GM21737 (cell line): ENCODE results near the gene LPIN1.
"Not testable (repeated sequence)": the region's sequence is repeated elsewhere in the genome, so short reads cannot be mapped to it uniquely, and the experiment has no call there.

Experiments
- ATAC-seq: cut with Tn5 transposase; IDR thresholded peaks from one replicate; pipeline ENCODE4 v1.9.1; 2021; ENCODE audit warnings: mild to moderate bottlenecking, moderate library complexity; ENCODE audit not compliant: unreplicated experiment

LPIN1 gene

GRCh38 chr2:11830708-11831301 is 84.4 kb downstream of the LPIN1 start:
- no peak for ATAC-seq

- no peak for ATAC-seq
Measured at GRCh38 chr2:11831415-11831814, 85.0 kb downstream of the LPIN1 start.

GRCh38 chr2:11832531-11832930 is 86.1 kb downstream of the LPIN1 start:
- no peak for ATAC-seq

GRCh38 chr2:11833601-11834000 is 87.2 kb downstream of the LPIN1 start:
- ATAC-seq, result no peak

GRCh38 chr2:11835403-11835802 is 89.0 kb downstream of the LPIN1 start:
- no peak for ATAC-seq

DNA sequence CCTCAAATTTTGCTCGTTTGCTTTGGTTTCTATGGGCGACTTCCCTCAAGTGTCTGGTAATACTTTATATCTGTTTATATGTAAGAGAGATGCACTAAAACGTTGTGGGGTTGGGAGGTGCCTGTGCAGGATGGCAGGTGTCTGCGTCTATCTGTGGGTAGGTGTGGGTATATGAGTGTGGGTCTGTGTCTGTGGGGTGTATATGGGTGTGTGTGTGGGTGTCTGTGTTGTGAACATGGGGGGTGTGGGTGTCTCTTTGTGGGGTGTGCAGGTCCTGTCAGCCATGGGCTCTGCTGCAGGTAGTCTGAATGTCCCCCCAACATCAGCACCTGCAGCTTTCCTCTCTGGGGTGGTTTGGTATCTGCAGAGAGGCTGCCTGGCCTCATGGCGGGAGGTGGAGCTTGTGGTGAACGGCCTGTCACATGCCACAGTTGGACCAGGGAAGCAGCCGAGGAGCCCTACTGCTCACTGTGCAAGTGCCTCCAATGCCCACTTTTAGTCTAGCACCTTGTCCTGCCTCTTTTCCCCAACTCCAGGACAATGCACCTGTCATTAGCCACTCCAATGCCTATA is 90.3 kb downstream of the LPIN1 start:
- ATAC-seq, result no peak

DNA sequence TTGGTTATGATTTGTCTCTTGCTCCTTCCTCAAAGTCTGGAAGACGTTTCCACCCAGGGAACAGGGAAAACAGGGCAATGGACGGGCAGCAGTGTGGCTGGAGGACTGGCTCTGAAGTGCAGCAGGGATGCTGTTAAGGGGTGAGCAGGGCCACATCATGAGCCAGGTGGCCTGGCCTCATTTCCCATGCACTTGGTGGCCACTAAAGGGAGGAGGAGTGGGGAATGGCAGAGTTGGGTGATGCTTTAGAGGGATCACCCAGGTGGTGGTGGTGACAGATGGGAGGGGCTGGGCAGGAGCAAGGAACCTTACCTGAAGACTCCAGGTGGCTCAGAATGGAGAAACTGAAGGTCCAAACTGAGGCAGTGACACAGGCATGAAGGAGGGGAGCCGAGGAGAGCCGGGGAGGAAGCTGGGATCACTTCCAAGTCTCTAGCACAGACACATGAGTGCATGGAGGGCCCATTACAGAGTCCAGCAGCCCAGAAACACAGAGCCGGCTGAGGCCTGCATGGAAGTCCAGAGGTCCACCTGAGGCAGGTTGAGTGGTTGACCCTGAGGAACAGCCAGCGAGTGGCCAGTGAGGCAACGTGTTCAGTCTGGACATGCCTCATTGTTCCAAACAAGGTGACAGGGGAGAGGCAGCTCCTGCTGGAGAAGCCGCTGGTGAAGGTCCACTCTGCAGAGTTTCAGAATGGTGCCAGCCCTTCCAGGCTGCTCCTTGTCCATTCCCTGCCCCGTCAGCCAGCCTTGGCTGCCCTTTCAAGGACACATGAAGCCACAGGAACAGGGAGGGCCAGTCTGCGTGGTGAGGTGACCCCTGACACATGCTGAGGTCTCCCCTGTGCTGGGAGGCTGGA is 91.7 kb downstream of the LPIN1 start:
- no peak for ATAC-seq

GRCh38 chr2:11839916-11840315 is 93.5 kb downstream of the LPIN1 start:
- ATAC-seq, result no peak

DNA sequence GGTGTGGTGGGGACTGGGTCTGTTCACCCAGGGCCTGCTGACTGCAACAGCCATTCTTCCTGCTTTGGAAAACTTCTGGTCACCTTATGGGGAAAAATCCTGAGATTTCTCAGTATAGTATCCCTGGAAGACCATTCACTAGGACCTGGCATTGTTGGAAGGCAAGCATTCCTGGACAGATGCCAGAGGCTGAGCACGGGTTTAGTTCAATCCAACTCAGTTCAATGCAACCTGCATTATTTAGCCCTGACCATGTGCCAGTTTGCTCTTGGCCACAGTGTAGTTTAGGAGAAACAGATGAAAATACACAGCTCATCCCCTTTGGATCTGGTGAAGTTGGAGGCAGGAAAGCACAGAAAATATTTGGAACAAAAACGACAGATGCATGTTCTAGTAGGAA is 95.9 kb downstream of the LPIN1 start:
- ATAC-seq, result no peak

DNA sequence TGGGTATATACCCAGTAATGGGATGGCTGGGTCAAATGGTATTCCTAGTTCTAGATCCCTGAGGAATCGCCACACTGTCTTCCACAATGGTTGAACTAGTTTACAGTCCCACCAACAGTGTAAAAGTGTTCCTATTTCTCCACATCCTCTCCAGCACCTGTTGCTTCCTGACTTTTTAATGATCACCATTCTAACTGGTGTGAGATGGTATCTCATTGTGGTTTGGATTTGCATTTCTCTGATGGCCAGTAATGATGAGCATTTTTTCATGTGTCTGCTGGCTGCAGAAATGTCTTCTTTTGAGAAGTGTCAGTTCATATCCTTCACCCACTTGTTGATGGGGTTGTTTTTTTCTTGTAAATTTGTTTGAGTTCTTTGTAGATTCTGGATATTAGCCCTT is 98.4 kb downstream of the LPIN1 start:
- ATAC-seq, result not testable (repeated sequence)

DNA sequence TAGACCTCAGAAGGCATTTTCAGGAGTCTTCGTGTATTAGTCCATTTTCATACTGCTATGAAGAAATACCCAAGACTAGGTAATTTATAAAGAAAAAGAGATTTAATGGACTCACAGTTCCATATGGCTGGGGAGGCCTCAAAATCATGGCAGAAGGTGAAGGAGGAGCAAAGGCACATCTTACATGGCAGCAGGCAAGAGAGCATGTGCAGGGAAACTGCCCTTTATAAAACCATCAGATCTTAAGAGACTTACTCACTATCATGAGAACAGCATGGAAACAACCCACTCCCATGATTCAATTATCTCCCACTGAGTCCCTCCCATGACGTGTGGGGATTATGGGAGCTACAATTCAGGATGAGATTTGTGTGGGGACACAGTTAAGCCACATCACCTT is 101.5 kb downstream of the LPIN1 start:
- not testable (repeated sequence) for ATAC-seq

DNA sequence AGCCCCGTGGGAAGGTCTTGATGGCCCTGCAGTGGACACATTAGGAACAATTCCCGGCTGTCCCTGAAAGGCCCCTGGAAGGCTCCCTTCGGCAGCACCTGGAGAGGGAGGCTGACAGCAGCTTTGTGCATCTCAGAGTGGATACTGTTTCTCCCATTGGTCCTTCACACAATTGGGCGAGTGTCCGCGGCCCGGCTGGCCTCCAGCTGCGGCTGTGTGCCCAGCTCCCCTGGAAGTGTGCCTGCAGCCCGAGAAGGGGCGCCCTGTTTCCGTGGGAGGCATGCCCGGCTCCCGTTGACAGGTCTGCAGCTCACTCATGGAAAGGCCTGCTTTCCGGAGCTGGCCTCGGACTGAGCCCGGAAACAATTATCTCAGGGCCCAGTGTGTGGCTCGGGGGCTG is 103.7 kb downstream of the LPIN1 start:
- ATAC-seq, result no peak

GRCh38 chr2:11852526-11853196 is 106.2 kb downstream of the LPIN1 start:
- no peak for ATAC-seq

- no peak for ATAC-seq
Measured at GRCh38 chr2:11853197-11853588, 106.8 kb downstream of the LPIN1 start.

DNA sequence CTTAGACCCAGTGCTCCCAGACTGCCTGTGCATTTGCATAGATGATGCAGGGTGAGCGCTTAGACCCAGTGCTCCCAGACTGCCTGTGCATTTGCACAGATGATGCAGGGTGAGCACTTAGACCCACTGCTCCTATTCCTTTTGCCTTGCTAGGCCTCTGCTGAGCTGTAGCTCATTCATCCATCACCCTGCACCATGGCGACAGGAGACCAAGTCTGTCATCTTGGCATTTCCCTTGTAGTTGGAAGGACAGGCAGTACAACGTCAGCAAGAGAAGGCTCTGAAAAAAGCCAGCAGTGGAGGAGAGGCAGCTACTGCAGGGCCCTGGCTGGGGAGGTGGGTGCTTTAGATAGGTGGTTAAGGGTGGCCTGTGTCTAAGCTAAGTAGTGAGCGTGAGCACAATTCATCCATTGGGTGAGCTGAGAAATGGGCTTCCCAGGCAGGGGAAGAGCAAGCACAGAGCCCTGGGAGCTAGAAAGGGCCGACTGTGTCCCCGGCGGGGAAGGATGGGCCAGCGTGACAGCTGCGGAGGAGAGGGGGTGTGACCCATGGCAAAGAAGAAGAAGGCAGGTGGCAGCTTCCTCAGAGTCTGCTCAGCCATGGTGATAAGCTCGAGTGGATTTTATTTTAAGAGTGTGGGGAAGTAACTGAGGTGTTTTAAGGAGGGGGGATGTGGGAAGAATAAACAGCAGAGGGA is 108.8 kb downstream of the LPIN1 start:
- no peak for ATAC-seq

DNA sequence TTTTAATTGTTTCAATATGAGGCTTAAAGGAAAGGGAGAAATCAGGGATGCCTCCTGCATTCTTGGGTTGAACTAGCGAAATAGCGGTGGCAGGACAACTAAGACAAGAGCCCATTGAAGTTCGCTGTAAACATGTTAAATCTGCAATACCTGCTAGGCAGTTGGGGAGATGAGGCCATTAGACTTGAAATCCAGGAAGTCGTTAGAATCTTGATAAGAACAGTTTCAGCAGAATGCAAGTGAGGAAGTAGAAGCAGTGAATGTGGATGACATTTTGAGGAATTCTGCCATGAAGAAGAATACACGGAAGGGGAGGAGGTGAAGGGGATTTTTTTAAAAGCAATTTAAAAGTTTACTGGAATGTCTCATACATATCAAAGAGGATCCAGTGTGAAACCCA is 109.7 kb downstream of the LPIN1 start:
- ATAC-seq, result no peak

DNA sequence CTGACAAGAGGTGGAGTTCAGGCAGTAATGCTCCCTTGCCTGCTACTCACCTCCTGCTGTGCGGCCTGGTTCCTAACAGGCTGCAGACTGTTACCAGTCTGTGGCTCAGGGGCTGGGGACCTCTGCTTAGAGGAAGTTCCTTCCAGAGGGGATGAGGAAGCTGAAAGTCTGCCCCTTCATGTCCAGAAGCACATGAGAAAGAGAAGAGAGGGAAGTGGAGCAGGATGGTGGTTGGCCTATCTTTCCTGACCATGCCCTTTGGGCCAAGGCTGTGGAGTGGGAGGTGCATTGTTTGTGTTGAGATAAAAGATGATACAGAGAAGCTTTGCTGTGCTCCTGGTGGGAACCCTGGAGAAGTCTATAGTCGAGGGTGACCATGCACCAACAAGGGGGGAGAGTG is 112.5 kb downstream of the LPIN1 start:
- no peak for ATAC-seq

- not testable (repeated sequence) for ATAC-seq
Measured at GRCh38 chr2:11859975-11860374, 113.5 kb downstream of the LPIN1 start.

GRCh38 chr2:11861044-11861443 is 114.6 kb downstream of the LPIN1 start:
- no peak for ATAC-seq

- no peak for ATAC-seq
Measured at GRCh38 chr2:11862049-11862448, 115.6 kb downstream of the LPIN1 start.

DNA sequence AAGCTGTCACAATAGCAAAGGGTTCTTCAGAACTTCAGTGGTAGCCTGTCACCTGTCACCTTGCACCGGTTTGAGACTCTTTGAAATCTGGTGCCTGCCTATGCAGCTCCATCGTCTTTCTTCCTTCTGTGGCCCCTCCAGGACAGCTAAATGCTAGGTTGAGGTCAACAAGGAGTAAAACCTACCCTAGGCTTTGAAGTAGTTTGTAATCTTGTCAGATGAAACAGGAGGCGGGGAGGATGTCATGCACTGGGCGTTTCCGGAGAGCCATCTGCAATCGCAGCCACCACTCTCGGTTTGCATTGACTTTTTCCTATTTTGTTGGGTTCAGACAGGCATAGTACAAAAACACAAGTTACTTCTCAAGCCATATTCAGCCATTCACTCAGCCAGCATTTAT is 116.7 kb downstream of the LPIN1 start:
- no peak for ATAC-seq
